GM12875 (cell line): ENCODE results near the gene KRTAP10-3.

ENCODE experiments used
- H3K4me3 ChIP-seq: one replicate; pipeline ENCODE4 v1.5.1; 2011; ENCODE audit warnings: low read depth, low read length, control low read depth
- TF ChIP-seq, protein P1 (sequence below): IDR thresholded peaks from 2 replicates; pipeline ENCODE4 v1.5.1; 2011; ENCODE audit warnings: low read depth, mild to moderate bottlenecking, control low read depth, inconsistent platforms, low read length, moderate library complexity, borderline replicate concordance; ENCODE audit not compliant: insufficient read depth

The KRTAP10-3 gene

DNA sequence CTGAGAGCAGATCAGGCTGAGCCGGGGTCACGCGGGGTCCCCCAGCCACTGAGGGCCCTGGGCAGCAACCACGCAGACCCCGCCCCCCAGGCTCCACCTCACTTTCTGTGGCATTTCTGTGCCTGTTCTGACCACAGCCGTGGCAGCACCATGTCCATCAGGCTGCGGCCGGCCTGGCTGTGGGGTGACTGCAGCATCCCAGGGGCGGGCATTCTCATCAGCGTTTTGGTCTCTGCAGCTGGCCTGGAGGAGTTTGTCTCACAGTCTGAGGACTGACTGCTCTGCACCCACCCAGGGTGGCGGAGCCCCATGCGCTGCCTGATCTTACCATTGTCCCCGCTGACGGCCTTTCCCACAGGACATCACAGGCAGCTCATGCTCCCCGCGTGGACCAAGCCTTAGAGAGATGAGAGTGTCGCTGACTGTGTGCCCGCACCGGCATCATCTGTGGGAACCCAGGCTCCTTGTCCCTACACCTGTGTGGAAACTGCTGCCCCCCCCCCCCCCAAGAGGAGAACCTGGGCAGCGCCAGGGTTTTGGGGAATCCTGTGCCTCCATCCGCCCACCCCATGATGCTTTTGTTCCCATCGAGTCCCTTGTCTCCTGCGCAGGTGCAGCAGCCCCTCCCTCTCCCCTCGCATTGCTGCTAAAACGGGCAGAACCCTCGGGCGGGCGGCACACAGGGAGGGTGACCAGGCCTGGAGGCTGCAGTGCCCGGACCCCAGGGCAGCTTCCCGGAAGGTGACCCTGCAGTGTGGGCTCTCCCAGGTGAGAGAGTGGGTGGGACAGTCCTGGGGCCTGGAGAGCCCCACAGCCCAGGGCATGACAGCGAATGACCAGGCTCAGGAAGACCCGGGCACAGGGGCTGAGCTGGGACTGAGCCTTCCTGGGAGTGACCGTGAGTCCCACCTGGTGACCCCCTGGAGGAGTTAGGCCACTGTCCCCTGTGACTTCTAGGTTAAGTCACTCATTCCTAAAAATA lies 20.4 kb downstream of the KRTAP10-3 start:
- no peak overlapping the region for H3K4me3 ChIP-seq
- TF ChIP-seq, protein P1, sequence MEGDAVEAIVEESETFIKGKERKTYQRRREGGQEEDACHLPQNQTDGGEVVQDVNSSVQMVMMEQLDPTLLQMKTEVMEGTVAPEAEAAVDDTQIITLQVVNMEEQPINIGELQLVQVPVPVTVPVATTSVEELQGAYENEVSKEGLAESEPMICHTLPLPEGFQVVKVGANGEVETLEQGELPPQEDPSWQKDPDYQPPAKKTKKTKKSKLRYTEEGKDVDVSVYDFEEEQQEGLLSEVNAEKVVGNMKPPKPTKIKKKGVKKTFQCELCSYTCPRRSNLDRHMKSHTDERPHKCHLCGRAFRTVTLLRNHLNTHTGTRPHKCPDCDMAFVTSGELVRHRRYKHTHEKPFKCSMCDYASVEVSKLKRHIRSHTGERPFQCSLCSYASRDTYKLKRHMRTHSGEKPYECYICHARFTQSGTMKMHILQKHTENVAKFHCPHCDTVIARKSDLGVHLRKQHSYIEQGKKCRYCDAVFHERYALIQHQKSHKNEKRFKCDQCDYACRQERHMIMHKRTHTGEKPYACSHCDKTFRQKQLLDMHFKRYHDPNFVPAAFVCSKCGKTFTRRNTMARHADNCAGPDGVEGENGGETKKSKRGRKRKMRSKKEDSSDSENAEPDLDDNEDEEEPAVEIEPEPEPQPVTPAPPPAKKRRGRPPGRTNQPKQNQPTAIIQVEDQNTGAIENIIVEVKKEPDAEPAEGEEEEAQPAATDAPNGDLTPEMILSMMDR = no peak

DNA sequence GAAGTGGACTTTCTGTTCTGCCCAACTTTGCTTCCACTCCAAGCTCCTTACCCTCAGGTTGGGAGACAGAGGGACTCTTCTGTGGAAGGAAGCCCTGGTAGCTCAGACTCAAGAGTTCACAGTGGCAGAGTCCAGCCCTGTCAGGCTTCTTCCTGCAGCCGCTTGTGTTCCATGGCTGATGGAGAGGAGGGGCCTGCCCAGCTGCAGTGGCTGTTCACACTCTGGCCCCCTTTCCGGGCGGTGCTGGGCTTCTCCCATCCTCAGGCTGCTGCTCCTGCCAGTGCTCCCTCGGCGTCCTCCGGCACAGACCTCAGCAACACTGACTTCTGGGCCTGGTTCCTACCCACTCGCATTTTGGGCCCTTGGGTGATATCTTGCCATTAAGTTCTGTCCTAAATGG lies 22.6 kb downstream of the KRTAP10-3 start:
- TF ChIP-seq, protein P1 = no peak
- no peak overlapping the region for H3K4me3 ChIP-seq

- TF ChIP-seq, protein P1 = no peak
- H3K4me3 ChIP-seq = no peak overlapping the region
These were observed 23.9 kb downstream of the KRTAP10-3 start for GRCh38 chr21:44534688-44535087.

DNA sequence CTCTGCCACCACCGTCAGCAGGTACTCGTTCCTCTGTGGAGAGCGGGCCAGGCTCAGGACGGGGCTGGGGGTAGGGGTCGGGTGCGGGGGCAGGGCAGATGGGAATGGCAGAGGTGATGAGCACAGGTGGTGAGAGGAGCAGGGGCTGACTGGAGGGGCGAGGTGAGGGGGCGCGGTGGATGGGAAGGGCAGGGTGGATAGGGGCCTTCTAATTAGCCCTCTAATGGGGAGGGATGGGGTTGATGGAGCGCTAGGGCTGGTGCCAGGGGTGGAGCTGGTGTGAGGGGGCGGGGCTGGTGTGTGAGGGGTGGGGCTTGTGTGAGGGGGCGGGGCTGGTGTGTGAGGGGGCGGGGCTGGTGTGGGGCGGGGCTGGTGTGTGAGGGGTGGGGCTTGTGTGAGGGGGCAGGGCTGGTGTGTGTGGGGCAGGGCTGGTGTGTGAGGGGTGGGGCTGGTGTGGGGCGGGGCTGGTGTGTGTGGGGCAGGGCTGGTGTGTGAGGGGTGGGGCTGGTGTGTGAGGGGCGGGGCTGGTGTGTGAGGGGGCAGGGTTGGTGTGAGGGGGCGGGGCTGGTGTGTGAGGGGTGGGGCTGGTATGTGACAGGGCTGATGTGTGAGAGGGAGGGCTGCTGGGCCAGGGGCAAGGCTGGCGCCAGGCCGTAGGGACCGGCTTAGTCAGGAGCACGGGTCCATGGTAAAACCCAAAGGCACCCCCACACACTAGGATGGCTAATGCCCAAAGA lies 24.5 kb downstream of the KRTAP10-3 start:
- TF ChIP-seq, protein P1 = no peak

DNA sequence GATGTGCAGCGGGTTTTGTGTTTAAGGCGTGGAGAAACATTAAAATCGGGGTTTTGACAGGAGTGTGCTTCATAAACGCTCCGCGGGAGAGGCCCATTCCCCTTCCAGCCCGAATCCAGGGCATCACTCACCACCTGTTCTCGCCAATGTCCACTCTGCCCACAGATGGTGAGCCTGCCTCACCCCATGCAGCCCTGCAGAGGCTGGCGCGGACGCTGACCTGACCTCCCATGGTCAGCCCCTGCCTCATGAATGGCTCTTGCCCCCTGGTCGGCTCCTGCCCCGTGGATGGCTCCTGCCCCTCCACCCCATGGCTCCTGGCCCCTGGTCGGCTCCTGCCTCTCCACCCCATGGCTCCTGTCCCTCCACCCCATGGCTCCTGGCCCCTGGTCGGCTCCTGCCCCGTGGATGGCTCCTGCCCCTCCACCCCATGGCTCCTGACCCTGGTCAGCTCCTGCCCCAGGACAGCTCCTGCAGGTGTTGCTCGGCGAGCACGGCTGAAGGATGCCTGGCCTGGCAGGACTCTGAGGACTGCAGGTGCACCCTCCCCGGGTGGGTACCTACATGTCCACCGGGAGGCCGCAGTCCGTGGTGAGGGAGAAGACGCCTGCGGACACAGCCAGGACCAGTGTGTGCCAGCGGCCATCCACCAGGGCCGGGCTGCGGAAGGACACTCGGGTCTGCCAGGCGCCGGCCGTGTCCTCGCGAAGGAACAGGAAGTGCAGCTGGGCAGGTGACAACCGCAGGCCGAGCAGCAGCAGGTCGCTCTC lies 25.3 kb downstream of the KRTAP10-3 start:
- H3K4me3 ChIP-seq = no peak overlapping the region
- TF ChIP-seq, protein P1 = no peak

More for the DNA sequence above, 24.5 kb downstream of the KRTAP10-3 start:
- H3K4me3 ChIP-seq = no peak overlapping the region

GRCh38 chr21:44532712-44533111 lies 25.9 kb downstream of the KRTAP10-3 start:
- TF ChIP-seq, protein P1 = no peak

More at GRCh38 chr21:44532712-44533111, 25.9 kb downstream of the KRTAP10-3 start:
- no peak overlapping the region for H3K4me3 ChIP-seq
